Small intestine (tissue), 7 donors: Measurements from ENCODE around the gene RAB25. TPM values are rescaled to one million over a fixed set of nuclear protein-coding genes. Genes with fewer than 3 reads are reported as not detected.
"Not testable (repeated sequence)": the region's sequence is repeated elsewhere in the genome, so short reads cannot be mapped to it uniquely, and the experiment has no call there.

Experiments used
- DNase-seq, 2 donors: peaks; one replicate each; pipeline versions ENCODE4 v3.0.0 to v3.0.0-alpha.2; 2013
- FAIRE-seq: peaks from 2 replicates; lab custom pipeline; 2012; peaks lifted over from hg19 to GRCh38; lab: Jason Lieb, UNC
- H3K27ac ChIP-seq, 3 donors: one replicate each; pipeline ENCODE4 v1.5.1; 2013; ENCODE audit warnings: low read length in 2 of 3, mild to moderate bottlenecking in 2 of 3, control low read depth in 1 of 3, inconsistent platforms in 1 of 3, low read depth in 1 of 3, moderate library complexity in 1 of 3
- H3K27me3 ChIP-seq, 3 donors: one replicate each; pipeline ENCODE4 v1.6.1; 2013; ENCODE audit warnings: low read length in 3 of 3, inconsistent platforms in 1 of 3; ENCODE audit not compliant: control insufficient read depth in 3 of 3, insufficient read depth in 3 of 3
- H3K36me3 ChIP-seq, 3 donors: one replicate each; pipeline ENCODE4 v1.6.1; 2013; ENCODE audit warnings: low read length in 3 of 3, inconsistent platforms in 1 of 3, low read depth in 1 of 3, mild to moderate bottlenecking in 1 of 3, moderate library complexity in 1 of 3; ENCODE audit not compliant: control insufficient read depth in 3 of 3, insufficient read depth in 2 of 3
- H3K4me1 ChIP-seq, 3 donors: one replicate each; pipeline ENCODE4 v1.6.1; 2013; ENCODE audit warnings: low read length in 2 of 3, inconsistent platforms in 1 of 3, low read depth in 1 of 3, mild to moderate bottlenecking in 1 of 3, moderate library complexity in 1 of 3; ENCODE audit not compliant: control insufficient read depth in 3 of 3, insufficient read depth in 2 of 3
- H3K4me3 ChIP-seq, 3 donors: one replicate each; pipeline ENCODE4 v1.5.1; 2013; ENCODE audit warnings: low read length in 3 of 3, control low read depth in 1 of 3, inconsistent platforms in 1 of 3, low read depth in 1 of 3, mild to moderate bottlenecking in 1 of 3, moderate library complexity in 1 of 3
- H3K9me3 ChIP-seq, 2 donors: one replicate each; pipeline ENCODE4 v1.6.1; 2013; ENCODE audit warnings: low read depth in 1 of 2, low read length in 1 of 2; ENCODE audit not compliant: control insufficient read depth in 2 of 2, insufficient read depth in 1 of 2
- WGBS, 3 donors: extraction: QIAGEN DNeasy Blood & Tissue Kit; methylation state at CpG; one replicate each; pipeline ENCODE4 v1.1.7; 2013; 5-methylcytosine and 5-hydroxymethylcytosine counted together
- polyA plus RNA-seq, 4 donors: library from polyadenylated mRNA; stranded (reverse) in 3 of 4; unstranded in 1 of 4; fragments of 200-250 nt in 3 of 4; fragments of 120-200 nt in 1 of 4; gene quantifications; one replicate each; pipeline versions ENCODE4 v1.2.1 to v1.2.3, GENCODE V29; 2013
- donor health status: healthy with polysubstance abuse.
- donor health status: control.
- donor health status: control.
- donor health status: Bipolar disorder and iron deficiency.
- donor health status: healthy.

RAB25 gene
- polyA plus RNA-seq, 4 donors = 140 to 216 (median 169) TPM

DNA sequence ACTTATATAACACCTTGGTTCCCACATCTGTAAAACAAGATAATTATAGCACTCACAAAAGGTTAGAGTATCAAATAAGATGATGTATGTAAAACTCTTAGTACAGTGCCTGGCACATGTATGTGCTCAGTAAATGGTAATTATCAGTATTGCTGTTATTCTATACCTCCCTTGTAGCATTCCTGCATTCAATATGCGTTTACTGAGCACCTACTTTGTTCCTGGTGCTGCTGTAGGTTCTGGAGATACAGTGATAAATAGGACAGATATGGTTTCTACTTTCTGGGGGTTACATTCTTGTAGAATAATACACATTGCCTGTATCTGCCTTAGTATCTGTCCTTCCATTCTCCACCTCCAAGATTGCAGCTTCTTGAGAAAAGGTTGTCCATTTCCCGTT is 39.0 kb upstream of the RAB25 start:
- 69 to 77% (median 69%) methylated on average over 2 of the region's 2 CpGs for WGBS, 3 donors
- H3K4me3 ChIP-seq = no peak overlapping the region
- peaks cover 0 to 23% (median 0%) of the 10 kb centered on the region in 3 donors for H3K36me3 ChIP-seq
- no peak overlapping the region for H3K27ac ChIP-seq
- no peaks in the 10 kb centered on the region for H3K27me3 ChIP-seq
- DNase-seq = no peak
- H3K4me1 ChIP-seq = peaks cover 0 to 25% (median 0%) of the 10 kb centered on the region in 3 donors
- H3K9me3 ChIP-seq = no peaks in the 10 kb centered on the region
- FAIRE-seq = no peak

DNA sequence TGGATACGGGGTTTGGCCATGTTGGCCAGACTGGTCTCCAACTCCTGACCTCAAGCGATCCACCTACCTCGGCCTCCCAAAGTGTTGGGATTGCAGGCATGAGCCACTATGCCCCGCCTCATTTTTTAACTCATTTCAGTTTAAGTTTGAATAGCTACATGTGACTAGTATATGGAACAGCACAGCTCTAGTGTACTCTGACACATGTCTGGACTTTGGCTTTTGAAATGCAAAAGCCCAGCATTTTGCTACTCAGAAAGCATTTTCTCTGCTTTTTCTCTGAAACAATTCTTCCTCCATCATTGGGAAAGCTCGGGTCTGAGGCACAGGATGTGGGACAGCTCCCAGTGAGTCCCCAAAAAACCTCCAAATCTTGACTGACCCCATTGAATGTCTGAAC is 36.2 kb upstream of the RAB25 start:
- 34 to 64% (median 57%) methylated on average over 5 of the region's 5 CpGs for WGBS, 3 donors
- Histone ChIP-seq H3K9me3 (no peaks in the 10 kb centered on the region), H3K36me3 (no peaks in the 10 kb centered on the region), H3K27me3 (no peaks in the 10 kb centered on the region), H3K4me3 (no peak overlapping the region), H3K4me1 (peaks cover 0 to 21% (median 0%) of the 10 kb centered on the region in 3 donors), H3K27ac (peak overlapping the region in 1 of 3 donors; percentile 84)
- DNase-seq (peak; percentile 41 to 72), FAIRE-seq (no peak)

DNA sequence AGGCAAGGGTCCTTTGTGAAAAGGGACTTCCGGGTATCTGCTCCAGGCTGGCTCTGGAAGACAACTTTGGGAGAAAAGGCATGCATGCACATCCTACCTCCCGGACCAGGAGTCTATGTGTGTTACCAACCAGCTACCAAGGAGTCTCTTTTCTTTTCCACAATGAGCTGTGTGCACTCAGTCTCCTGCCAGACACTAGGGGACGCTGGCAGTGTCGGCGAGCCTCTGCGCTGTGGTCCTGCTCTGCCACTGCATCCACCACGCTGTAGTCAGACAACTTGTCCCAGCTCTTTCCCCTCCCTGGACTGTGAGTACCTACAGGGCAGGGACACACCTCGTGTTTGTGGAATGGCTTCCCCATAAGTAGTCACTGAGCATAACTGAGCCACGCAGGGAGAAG is 35.1 kb upstream of the RAB25 start:
- no peaks in the 10 kb centered on the region for H3K27me3 ChIP-seq
- H3K36me3 ChIP-seq = no peaks in the 10 kb centered on the region
- WGBS, 3 donors = 8 to 13% (median 9%) methylated on average over 9 of the region's 9 CpGs
- no peak overlapping the region for H3K4me3 ChIP-seq
- DNase-seq (peak; percentile 53 to 75), FAIRE-seq (no peak)
- H3K4me1 ChIP-seq = peaks cover 0 to 18% (median 0%) of the 10 kb centered on the region in 3 donors
- H3K9me3 ChIP-seq = no peaks in the 10 kb centered on the region
- peak overlapping the region in 1 of 3 donors; percentile 29 for H3K27ac ChIP-seq

DNA sequence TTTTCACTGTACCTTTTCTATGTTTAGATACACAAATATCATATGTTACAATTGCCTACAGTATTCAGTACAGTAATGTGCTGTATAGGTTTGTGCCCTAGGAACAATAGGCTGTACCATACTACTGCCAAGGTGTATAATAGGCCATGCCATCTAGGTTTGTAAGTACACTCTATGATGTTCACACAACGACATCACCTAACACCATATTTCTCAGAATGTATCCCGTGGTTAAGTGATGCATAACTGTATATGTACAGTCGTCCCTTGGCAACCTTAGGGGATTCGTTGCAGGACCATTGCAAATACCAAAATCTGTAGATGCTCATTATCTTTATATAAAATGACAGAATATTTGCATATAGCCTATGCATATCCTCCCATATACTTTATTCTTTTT is 34.4 kb upstream of the RAB25 start:
- Histone ChIP-seq H3K4me3 (no peak overlapping the region), H3K36me3 (no peaks in the 10 kb centered on the region), H3K9me3 (no peaks in the 10 kb centered on the region), H3K27me3 (no peaks in the 10 kb centered on the region), H3K27ac (no peak overlapping the region), H3K4me1 (peaks cover 0 to 14% (median 0%) of the 10 kb centered on the region in 3 donors)
- DNase-seq = no peak
- 84 to 89% (median 84%) methylated on average over 4 of the region's 4 CpGs for WGBS, 3 donors
- no peak for FAIRE-seq

DNA sequence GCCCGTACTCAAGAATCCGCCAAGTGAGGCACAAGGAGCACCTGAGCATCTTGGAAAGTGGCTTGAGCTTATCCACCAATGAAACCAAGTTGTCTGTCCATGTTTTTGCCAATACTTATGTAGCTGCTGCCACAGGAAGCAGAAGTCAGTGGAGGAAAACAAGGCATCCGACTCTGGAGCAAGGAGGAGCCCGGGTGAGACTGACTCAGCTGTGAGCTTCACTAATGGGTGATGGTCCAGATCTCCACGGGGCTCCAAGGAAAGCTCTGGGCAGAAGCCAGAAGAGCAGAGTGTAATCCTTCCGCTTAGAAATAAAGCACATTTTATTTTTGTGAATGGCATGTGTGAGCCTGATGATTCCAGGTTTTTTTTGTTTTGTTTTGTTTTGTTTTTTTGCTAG is 27.9 kb upstream of the RAB25 start:
- Histone ChIP-seq H3K9me3 (no peaks in the 10 kb centered on the region), H3K4me1 (no peaks in the 10 kb centered on the region), H3K27me3 (no peaks in the 10 kb centered on the region), H3K36me3 (peaks cover 0 to 13% (median 4%) of the 10 kb centered on the region in 3 donors), H3K4me3 (no peak overlapping the region), H3K27ac (no peak overlapping the region)
- FAIRE-seq (no peak), DNase-seq (no peak)
- 61 to 71% (median 66%) methylated on average over 6 of the region's 6 CpGs for WGBS, 3 donors

DNA sequence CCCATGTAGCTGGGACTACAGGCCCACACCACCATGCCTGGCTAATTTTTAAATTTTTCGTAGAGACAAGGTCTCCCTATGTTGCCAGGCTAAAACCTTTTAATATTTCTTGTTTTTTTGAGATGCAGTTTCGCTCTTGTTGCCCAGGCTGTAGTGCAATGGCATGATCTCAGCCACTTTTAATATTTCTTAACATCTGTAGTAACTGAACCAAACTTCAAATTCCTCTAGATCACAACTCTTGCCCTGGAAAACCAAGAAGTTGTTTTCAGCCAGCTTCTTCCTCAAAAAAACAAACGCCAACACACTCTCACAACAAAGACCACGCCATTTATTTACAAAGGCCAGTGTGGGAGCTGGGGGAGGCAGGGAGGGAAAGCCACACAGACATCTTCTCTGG is 26.0 kb upstream of the RAB25 start:
- not testable (repeated sequence) for DNase-seq, H3K4me3 ChIP-seq, H3K4me1 ChIP-seq, H3K27ac ChIP-seq, FAIRE-seq, H3K27me3 ChIP-seq, H3K9me3 ChIP-seq
- WGBS, 3 donors = 92% methylated on average over 4 of the region's 4 CpGs
- peaks cover 0 to 30% (median 10%) of the 10 kb centered on the region in 3 donors for H3K36me3 ChIP-seq

DNA sequence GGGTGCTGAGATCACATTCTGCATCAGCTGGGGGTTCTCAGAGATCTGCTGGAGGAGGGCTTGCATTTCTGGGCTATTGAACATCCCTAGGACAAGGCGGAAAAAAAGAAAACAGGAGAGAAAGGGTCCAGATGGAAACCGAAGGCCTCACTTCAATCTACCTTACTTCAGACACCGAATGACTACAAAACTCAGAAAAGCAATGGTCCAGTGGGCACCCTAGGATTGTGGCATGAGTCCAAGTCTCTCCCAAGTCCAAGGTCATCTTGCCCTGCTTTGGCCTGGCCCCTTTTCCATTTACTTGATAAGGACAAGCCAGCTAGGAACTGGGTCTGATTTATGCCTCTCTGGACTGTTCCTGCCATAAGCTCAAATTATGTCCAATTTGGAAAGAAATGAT is 18.1 kb upstream of the RAB25 start:
- peaks cover 6 to 75% (median 8%) of the 10 kb centered on the region in 3 donors for H3K36me3 ChIP-seq
- 91 to 93% (median 92%) methylated on average over 3 of the region's 3 CpGs for WGBS, 3 donors
- H3K27ac ChIP-seq = no peak overlapping the region

DNA sequence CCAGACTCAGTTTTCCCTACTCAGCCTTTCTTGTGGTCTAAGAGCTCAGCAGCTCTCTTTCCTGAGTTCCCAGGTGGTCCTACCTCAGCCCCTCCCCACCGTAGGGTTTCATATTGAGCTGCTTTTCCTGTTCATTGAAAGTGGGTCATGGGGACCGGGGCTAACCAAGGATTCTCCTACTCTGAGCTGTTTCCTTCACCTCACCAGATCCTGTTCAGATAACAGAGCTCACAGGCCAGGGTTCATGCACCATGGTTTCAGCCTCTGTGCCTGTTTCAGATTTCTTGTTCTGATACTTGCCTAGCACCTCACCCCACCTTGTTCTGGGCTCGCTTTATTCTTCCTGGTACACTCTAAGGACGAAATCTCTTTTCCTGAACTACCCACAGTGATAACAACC is 15.9 kb upstream of the RAB25 start:
- Histone ChIP-seq H3K27ac (no peak overlapping the region), H3K27me3 (no peaks in the 10 kb centered on the region), H3K4me3 (no peak overlapping the region), H3K9me3 (no peaks in the 10 kb centered on the region), H3K4me1 (no peaks in the 10 kb centered on the region), H3K36me3 (peaks cover 5 to 74% (median 6%) of the 10 kb centered on the region in 3 donors)
- DNase-seq (no peak), FAIRE-seq (no peak)
- 85 to 86% (median 86%) methylated on average over 4 of the region's 4 CpGs for WGBS, 3 donors

More for the DNA sequence above, 18.1 kb upstream of the RAB25 start:
- Histone ChIP-seq H3K4me1 (no peaks in the 10 kb centered on the region), H3K27me3 (no peaks in the 10 kb centered on the region), H3K9me3 (no peaks in the 10 kb centered on the region), H3K4me3 (no peak overlapping the region)
- FAIRE-seq (no peak), DNase-seq (no peak)

DNA sequence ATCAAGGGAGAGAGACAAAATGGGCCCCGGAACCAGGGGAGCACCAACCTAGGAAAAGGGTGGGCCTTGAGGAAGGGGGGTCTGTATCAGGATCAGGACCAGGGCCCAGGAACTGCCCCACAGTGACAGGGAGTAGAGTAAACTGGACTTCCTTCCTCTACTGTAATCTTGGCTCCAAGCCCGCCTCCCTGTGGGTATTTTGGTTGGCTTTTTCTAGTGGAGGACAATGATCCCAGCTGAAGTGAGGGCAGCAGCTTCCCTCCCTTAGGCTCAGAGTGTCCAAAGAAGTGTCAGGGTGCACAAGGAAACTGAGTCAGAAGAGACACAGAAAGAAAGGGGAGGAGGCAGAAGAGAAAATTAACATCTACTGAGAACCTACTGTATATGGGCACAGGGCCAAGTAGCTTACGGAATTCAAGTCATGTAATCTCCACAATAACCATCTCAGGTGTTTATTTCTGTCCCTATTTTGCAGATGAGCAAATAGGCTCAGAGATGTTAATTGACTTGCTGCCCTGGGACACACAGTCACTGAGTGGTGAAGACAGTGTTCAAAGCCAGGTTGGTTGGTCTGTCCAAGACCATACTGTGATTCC is 12.2 kb upstream of the RAB25 start:
- FAIRE-seq (no peak), DNase-seq (no peak)
- peaks cover 0 to 4% (median 0%) of the 10 kb centered on the region in 3 donors for H3K4me1 ChIP-seq
- H3K4me3 ChIP-seq = no peak overlapping the region
- WGBS, 3 donors = 84 to 86% (median 84%) methylated on average over 3 of the region's 3 CpGs
- no peaks in the 10 kb centered on the region for H3K9me3 ChIP-seq
- H3K27ac ChIP-seq = no peak overlapping the region
- peaks cover 0 to 56% (median 7%) of the 10 kb centered on the region in 3 donors for H3K36me3 ChIP-seq
- no peaks in the 10 kb centered on the region for H3K27me3 ChIP-seq
